HepG2 (cell line): ENCODE measurements around the gene RAB11FIP5. TPM values are rescaled to one million over a fixed set of nuclear protein-coding genes. Genes with fewer than 3 reads are reported as not detected.

Experiments
- ARNT ChIP-seq: fragments of 450-650 bp; IDR thresholded peaks from 2 replicates; pipeline ENCODE4 v1.6.1; 2017
- CHD4 ChIP-seq: fragments of 200-600 bp; sonication (generic); IDR thresholded peaks from 2 replicates; pipeline ENCODE4 v1.7.0; 2017; ENCODE audit warnings: mild to moderate bottlenecking, low read length, borderline replicate concordance
- RFX3 ChIP-seq: IDR thresholded peaks from 2 replicates; pipeline ENCODE4 v1.6.1; 2016; ENCODE audit warnings: missing biosample characterization, missing genetic modification reagents
- TBL1XR1 ChIP-seq: fragments of 150-350 bp; IDR thresholded peaks from 2 replicates; pipeline ENCODE4 v1.6.1; 2014; ENCODE audit warnings: borderline replicate concordance, low read length; ENCODE audit not compliant: partially characterized antibody
- TEAD3 ChIP-seq: optimal IDR thresholded peaks from 2 replicates; pipeline ENCODE3; 2016; ENCODE audit warnings: borderline replicate concordance
- THYN1 ChIP-seq: sonication (generic); formaldehyde crosslinking; IDR thresholded peaks from 2 replicates; pipeline ENCODE4 v1.8.1; 2023; ENCODE audit warnings: low read depth, mild to moderate bottlenecking, moderate library complexity, missing genetic modification reagents, borderline replicate concordance
- ZFP1 ChIP-seq: IDR thresholded peaks from 2 replicates; pipeline ENCODE4 v1.6.1; 2016
- ZNF256 ChIP-seq: sonication (generic); formaldehyde crosslinking; conservative IDR thresholded peaks from 2 replicates; pipeline ENCODE4 v1.4.0; 2020; ENCODE audit warnings: missing genetic modification reagents
- ZNF350 ChIP-seq: sonication (generic); formaldehyde crosslinking; IDR thresholded peaks from 2 replicates; pipeline ENCODE4 v1.4.0; 2020; ENCODE audit warnings: mild to moderate bottlenecking, low read depth, missing genetic modification reagents, borderline replicate concordance
- polyA plus RNA-seq, 8 experiments: library from polyadenylated mRNA; depleted of rRNA in 3 of 8; stranded (reverse) in 7 of 8; unstranded in 1 of 8; fragments of >200 nt; fragmentation: Illumina TruSeq in 4 of 8; extraction: Trizol in 4 of 8; gene quantifications; 2 replicates each; pipeline versions ENCODE4 v1.2.1 to v1.2.3, GENCODE V29; 2011 to 2016; ENCODE audit warnings: low read depth in 4 of 8, missing spikeins in 1 of 8, mixed read lengths in 1 of 8; ENCODE audit not compliant: insufficient read depth in 1 of 8
- total RNA-seq, 5 experiments: library from RNA; depleted of rRNA; stranded (reverse); fragments of >200 nt; fragmentation: Illumina TruSeq; extraction: Trizol; gene quantifications; 2 replicates each; pipeline ENCODE4 v1.2.3, GENCODE V29; 2016; ENCODE audit warnings: low read depth in 1 of 5
- TF ChIP-seq, protein P1 (sequence below): sonication (generic); formaldehyde crosslinking; conservative IDR thresholded peaks from 2 replicates; pipeline ENCODE4 v1.4.0; 2020; ENCODE audit warnings: mild to moderate bottlenecking, missing genetic modification reagents, moderate library complexity
- TF ChIP-seq, protein P2 (sequence below): sonication (generic); formaldehyde crosslinking; IDR thresholded peaks from 2 replicates; pipeline ENCODE4 v1.5.0; 2020; ENCODE audit warnings: mild to moderate bottlenecking, missing genetic modification reagents
- TF ChIP-seq, protein P3 (sequence below): IDR thresholded peaks from 2 replicates; pipeline ENCODE4 v1.6.1; 2016; ENCODE audit warnings: mild to moderate bottlenecking, missing biosample characterization, missing genetic modification reagents
- TF ChIP-seq, protein P4 (sequence below): sonication (generic); formaldehyde crosslinking; IDR thresholded peaks from 2 replicates; pipeline ENCODE4 v1.8.1; 2022; ENCODE audit warnings: mild to moderate bottlenecking, missing genetic modification reagents
- TF ChIP-seq, protein P5 (sequence below): sonication (generic); formaldehyde crosslinking; IDR thresholded peaks from 2 replicates; pipeline ENCODE4 v1.4.0; 2020; ENCODE audit warnings: mild to moderate bottlenecking, missing genetic modification reagents
- TF ChIP-seq, protein P6 (sequence below): sonication (generic); formaldehyde crosslinking; IDR thresholded peaks from 2 replicates; pipeline ENCODE4 v1.4.0; 2020; ENCODE audit warnings: missing genetic modification reagents; ENCODE audit errors: not compliant biosample characterization

Gene RAB11FIP5
- total and polyA plus RNA-seq, 2 of the 13 experiments (the other 11 are each of a cell fraction or from before 2014, with no cell fraction given), result 9.4 to 22.9 TPM

DNA sequence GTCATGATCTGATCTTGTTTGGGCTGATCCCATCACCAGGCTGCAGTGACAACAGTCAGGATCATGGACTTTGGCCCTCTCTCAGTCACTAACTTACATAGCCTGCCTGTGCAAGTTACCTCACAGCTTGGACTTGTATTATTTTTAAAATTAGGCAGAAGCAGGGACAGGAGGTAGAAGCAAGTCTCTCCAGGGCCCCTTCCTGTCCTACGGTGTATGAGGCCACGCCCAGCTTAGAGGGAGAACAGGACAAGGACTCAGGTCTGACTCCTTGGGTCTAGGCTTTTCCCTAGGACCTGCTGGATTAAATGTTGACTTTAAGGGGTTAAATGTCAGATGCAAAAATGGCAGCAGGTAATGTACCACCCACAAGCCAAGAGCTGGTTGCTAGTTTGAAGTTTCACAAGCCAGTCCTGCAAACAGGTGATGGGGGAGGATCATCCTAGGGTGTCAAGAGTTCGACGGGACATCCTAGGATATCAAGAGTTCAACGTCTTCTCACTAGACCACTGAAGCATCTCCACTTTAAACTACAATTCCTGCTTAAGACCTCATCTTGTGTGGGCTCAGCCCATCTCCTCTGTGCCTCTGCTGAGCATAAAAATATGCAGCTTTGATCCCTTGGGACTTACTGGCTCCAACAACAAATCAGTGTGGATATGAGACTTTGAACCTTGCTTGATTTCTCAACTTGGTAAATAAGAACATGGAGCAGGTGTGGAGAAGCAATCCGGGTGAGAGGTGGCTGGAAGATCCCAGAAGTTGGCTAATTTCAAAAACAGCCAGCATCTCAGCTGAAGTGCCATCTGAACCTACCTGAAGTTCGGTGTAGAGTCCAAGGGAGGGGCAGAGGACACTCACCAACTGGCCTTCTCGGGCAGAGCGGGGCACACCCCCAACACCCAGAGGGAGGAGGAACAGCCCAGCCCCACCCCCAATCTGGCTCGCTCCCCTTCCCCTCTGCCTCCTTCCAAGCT is 80.7 kb downstream of the RAB11FIP5 start (continued):
- TF ChIP-seq, protein P1, sequence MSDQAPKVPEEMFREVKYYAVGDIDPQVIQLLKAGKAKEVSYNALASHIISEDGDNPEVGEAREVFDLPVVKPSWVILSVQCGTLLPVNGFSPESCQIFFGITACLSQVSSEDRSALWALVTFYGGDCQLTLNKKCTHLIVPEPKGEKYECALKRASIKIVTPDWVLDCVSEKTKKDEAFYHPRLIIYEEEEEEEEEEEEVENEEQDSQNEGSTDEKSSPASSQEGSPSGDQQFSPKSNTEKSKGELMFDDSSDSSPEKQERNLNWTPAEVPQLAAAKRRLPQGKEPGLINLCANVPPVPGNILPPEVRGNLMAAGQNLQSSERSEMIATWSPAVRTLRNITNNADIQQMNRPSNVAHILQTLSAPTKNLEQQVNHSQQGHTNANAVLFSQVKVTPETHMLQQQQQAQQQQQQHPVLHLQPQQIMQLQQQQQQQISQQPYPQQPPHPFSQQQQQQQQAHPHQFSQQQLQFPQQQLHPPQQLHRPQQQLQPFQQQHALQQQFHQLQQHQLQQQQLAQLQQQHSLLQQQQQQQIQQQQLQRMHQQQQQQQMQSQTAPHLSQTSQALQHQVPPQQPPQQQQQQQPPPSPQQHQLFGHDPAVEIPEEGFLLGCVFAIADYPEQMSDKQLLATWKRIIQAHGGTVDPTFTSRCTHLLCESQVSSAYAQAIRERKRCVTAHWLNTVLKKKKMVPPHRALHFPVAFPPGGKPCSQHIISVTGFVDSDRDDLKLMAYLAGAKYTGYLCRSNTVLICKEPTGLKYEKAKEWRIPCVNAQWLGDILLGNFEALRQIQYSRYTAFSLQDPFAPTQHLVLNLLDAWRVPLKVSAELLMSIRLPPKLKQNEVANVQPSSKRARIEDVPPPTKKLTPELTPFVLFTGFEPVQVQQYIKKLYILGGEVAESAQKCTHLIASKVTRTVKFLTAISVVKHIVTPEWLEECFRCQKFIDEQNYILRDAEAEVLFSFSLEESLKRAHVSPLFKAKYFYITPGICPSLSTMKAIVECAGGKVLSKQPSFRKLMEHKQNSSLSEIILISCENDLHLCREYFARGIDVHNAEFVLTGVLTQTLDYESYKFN (CRISPR knock-in tag), result peak; percentile 99
- TF ChIP-seq ARNT, result no peak
- TF ChIP-seq, protein P2, sequence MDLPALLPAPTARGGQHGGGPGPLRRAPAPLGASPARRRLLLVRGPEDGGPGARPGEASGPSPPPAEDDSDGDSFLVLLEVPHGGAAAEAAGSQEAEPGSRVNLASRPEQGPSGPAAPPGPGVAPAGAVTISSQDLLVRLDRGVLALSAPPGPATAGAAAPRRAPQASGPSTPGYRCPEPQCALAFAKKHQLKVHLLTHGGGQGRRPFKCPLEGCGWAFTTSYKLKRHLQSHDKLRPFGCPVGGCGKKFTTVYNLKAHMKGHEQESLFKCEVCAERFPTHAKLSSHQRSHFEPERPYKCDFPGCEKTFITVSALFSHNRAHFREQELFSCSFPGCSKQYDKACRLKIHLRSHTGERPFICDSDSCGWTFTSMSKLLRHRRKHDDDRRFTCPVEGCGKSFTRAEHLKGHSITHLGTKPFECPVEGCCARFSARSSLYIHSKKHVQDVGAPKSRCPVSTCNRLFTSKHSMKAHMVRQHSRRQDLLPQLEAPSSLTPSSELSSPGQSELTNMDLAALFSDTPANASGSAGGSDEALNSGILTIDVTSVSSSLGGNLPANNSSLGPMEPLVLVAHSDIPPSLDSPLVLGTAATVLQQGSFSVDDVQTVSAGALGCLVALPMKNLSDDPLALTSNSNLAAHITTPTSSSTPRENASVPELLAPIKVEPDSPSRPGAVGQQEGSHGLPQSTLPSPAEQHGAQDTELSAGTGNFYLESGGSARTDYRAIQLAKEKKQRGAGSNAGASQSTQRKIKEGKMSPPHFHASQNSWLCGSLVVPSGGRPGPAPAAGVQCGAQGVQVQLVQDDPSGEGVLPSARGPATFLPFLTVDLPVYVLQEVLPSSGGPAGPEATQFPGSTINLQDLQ (CRISPR knock-in tag), result no peak
- 0 out of 2 replicates have a peak, but pooled peaks have one; percentile 53 for TF ChIP-seq ZNF256
- TF ChIP-seq, protein P3, sequence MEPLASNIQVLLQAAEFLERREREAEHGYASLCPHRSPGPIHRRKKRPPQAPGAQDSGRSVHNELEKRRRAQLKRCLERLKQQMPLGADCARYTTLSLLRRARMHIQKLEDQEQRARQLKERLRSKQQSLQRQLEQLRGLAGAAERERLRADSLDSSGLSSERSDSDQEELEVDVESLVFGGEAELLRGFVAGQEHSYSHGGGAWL (CRISPR knock-in tag), result 0 out of 2 replicates have a peak, but pooled peaks have one; percentile 64
- TF ChIP-seq RFX3 (CRISPR knock-in tag), result no peak; the same call in 1 of the 2 replicates
- peak; percentile 86 for TF ChIP-seq ZFP1 (CRISPR knock-in tag)
- TF ChIP-seq TEAD3, result peak; percentile 55
- no peak for TF ChIP-seq THYN1 (CRISPR knock-in tag)
- TF ChIP-seq, protein P4, sequence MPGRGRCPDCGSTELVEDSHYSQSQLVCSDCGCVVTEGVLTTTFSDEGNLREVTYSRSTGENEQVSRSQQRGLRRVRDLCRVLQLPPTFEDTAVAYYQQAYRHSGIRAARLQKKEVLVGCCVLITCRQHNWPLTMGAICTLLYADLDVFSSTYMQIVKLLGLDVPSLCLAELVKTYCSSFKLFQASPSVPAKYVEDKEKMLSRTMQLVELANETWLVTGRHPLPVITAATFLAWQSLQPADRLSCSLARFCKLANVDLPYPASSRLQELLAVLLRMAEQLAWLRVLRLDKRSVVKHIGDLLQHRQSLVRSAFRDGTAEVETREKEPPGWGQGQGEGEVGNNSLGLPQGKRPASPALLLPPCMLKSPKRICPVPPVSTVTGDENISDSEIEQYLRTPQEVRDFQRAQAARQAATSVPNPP (CRISPR knock-in tag), result peak; percentile 56; the same call in 1 of the 2 replicates
- TF ChIP-seq TBL1XR1, result peak; percentile 62
- TF ChIP-seq, protein P5, sequence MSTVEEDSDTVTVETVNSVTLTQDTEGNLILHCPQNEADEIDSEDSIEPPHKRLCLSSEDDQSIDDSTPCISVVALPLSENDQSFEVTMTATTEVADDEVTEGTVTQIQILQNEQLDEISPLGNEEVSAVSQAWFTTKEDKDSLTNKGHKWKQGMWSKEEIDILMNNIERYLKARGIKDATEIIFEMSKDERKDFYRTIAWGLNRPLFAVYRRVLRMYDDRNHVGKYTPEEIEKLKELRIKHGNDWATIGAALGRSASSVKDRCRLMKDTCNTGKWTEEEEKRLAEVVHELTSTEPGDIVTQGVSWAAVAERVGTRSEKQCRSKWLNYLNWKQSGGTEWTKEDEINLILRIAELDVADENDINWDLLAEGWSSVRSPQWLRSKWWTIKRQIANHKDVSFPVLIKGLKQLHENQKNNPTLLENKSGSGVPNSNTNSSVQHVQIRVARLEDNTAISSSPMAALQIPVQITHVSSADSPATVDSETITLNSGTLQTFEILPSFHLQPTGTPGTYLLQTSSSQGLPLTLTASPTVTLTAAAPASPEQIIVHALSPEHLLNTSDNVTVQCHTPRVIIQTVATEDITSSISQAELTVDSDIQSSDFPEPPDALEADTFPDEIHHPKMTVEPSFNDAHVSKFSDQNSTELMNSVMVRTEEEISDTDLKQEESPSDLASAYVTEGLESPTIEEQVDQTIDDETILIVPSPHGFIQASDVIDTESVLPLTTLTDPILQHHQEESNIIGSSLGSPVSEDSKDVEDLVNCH (CRISPR knock-in tag), result 0 out of 2 replicates have a peak, but pooled peaks have one; percentile 14
- TF ChIP-seq, protein P6, sequence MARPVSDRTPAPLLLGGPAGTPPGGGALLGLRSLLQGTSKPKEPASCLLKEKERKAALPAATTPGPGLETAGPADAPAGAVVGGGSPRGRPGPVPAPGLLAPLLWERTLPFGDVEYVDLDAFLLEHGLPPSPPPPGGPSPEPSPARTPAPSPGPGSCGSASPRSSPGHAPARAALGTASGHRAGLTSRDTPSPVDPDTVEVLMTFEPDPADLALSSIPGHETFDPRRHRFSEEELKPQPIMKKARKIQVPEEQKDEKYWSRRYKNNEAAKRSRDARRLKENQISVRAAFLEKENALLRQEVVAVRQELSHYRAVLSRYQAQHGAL (CRISPR knock-in tag), result no peak
- TF ChIP-seq CHD4, result peak; percentile 70; the same call in 1 of the 2 replicates
- peak; percentile 87 for TF ChIP-seq ZNF350 (CRISPR knock-in tag)
